Hepatocyte (in vitro differentiated cells): ENCODE results near the gene CHADL.

Experiments used
- CTCF ChIP-seq: fragments of 200-600 bp; sonication (generic); IDR thresholded peaks from 2 replicates; pipeline ENCODE4 v1.5.1; 2016; ENCODE audit warnings: antibody characterized with exemption, mild to moderate bottlenecking; ENCODE audit not compliant: poor library complexity
- EZH2 ChIP-seq: fragments of 200-600 bp; sonication (generic); IDR thresholded peaks from 2 replicates; pipeline ENCODE4 v1.6.1; 2016; ENCODE audit warnings: antibody characterized with exemption, mild to moderate bottlenecking, borderline replicate concordance
- EZH2phosphoT487 ChIP-seq: fragments of 200-600 bp; sonication (generic); IDR thresholded peaks from one replicate; pipeline ENCODE4 v1.6.1; 2018; ENCODE audit warnings: antibody characterized with exemption, mild to moderate bottlenecking, low read depth, moderate library complexity; ENCODE audit not compliant: unreplicated experiment, severe bottlenecking

DNA sequence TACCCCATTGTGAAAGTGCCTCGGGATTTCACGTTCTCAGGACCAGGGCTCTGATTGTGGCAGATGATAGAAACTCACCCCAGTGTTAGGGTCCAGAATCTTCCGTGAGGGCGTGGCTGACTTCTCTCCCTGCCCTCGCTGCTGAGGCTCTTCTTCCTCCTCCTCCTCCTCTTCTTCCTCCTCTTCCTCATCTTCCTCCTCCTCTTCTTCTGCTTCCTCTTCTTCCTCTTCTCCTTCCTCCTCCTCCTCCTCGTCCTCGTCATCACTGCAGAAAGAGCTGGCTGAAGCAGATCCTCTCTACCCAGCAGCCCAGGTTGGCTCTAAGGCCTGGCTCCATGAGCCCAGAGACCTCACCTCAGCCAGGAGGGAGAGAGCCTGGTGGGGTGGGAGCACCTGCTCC lies 13.5 kb upstream of the CHADL start:
- no peak for TF ChIP-seq CTCF
- TF ChIP-seq EZH2: no peak
- no peak for TF ChIP-seq EZH2phosphoT487
